Activated T-cell treated with anti-CD3 and anti-CD28 coated beads for 1 hour (primary cell): ENCODE data around the gene HMGCLL1.

ENCODE experiments used
- DNase-seq: peaks from one replicate; pipeline ENCODE4 v3.0.0-alpha.2; 2020; ENCODE audit warnings: low read depth

Gene HMGCLL1

DNA sequence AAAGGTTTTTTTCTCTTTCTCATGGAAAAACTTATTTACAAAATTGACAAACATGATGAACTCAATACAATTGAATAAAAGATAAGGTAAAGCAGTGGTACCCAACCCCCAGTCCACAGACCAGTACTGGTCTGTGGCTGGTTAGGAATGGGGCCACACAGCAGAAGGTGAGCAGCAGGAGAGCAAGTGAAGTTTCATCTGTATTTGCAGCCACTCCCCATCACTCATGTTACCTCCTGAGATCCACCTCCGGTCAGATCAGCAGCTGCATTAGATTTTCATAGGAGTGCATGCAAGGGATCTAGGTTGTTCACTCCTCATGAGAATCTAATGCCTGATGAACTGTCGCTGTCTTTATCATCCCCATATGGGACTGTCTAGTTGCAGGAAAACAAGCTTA, 47.5 kb downstream of the HMGCLL1 start:
- no peak for DNase-seq

DNA sequence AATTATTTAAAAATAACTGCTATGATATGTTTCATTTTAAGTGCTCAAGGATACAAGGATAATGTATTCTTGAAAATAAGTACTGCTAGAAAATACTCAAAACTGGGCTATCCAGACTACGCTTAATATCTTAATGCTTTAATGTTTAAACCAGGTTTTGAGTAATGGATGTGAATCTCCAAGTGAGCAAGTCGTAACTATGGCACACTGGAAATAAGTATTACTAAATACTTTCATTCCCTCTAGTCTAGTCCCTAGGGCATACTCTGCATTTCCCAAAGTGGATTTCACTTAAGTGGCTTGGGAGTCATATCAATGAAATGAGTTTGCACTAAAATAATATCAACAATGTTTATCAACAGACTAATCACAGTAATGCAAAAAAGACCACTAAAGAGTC, 48.1 kb downstream of the HMGCLL1 start:
- DNase-seq: no peak

DNA sequence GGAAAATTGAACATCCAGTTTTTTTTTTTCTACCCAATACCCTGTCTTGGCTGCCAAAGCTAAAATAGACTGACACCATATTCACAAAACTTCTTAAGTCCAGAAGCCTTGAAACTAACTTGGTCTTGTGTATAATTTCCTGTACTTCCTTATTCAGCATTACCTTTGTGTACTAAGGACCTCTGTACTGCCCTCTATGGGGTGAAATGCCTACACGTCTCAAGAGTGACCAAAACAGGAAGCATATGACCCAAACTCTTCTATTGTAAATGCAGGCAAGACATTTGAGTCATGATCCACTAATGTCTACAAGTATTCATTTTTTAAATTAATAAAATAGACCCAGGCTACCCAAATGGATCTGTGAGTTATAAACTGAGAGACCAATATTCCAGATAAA, 50.4 kb downstream of the HMGCLL1 start:
- DNase-seq: no peak

DNA sequence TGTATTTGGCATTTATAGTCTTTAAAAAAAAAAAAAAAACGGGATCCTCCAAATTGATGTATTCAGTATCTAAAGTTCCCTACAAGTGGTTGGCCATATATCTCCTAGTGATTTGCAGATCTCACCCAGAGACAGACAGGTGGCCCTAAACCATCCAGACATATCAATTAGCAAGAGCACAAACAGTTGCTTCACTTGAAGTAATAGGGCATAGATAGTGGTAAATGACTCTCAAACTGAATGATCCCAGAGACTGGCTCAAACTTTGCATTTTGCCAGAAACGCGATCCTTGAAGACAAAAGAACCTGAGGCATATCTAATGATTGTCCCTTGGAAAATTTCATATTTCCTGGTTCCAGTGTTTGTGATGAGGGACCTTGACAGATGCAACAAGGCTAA, 54.6 kb downstream of the HMGCLL1 start:
- DNase-seq: no peak

DNA sequence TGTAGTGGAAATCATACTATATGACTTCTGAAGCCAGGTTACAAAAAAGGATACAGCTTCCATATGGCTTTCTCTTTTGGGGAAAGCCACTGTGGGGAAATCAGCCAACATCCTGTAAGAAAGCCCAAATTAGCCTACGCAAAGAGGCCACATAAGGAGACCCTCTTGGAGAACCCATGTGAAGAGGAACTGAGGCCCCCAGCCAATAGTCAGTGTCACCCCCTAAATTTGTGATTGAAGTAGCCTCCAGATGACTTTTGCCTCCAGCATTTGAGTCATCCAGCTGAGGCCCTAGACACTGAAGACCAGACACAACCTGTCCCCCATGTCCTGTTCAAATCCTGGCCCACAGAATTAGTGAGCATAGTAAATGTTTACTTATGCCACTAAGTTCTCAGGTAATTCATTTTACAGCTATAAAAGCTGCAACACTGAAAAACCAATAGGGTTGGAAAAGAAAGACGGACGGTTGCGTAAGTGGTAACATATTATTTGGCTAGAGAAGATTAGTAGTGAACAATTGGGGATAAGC, 60.4 kb downstream of the HMGCLL1 start:
- no peak for DNase-seq

DNA sequence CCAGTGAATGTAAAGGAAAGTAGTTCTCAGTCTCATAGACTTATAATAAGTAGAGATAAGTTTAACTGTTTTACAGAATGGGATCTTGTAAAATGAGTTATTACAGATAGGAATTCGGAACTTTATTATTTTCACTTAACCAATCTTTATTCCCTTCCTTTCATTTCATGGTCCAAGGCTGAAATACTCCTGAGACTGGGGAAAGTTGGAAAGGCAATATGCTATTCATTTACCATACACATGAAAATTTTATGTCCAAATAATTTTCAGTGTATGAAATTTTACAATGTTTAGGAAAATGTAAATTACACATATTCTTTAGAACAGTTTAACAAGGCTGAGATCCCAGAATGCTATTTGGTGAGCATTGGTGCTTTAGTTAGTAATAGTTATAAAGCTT, 62.3 kb downstream of the HMGCLL1 start:
- no peak for DNase-seq

DNA sequence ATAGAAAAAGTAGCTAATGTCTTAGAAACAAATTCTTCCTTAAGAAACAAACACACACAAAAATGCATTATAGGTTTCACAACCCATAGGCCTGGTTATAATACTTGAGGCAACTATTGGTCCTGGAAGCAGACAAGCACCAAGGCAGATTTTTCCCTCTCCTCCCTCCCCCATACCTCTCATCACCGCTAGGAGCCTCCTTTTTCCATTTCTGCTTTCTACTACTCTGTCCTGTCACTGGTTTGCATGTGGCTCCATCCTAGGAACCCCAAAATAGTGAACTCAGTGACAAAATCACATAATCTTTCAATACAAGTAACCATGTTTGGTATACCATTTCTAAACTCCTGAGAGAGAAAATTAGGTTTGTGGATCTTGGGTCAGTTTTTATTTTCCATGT, 66.1 kb downstream of the HMGCLL1 start:
- no peak for DNase-seq

DNA sequence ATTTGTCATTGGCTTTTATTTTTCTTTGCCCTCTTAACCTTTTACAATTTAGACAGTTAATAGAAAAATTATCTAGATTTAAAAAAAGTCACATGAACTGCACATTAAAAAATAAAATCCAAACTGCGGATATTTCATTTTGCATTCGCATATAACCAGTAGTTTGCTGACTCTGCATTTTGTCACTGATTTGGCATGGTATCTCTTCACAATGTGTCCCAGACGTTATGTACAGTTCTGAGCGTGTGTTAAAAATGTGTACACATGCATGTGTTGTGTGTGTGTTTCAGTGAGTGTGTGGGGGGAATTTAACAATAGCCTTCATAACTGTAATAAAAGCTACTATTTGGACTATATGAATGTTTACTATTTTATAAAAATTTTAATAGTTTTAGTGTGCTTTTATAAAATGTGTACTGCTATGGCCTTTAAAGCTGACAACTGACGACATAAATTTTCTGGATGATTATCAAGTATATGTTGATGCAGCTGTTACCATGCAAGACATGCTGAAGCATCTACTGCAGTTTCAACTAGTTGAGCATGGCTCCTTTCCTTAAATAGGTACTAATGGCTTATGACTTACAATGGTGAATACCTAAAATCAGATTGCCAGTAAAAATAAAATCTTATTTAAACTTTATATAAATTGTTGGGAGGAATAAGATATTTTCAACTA, 67.7 kb downstream of the HMGCLL1 start:
- no peak for DNase-seq

DNA sequence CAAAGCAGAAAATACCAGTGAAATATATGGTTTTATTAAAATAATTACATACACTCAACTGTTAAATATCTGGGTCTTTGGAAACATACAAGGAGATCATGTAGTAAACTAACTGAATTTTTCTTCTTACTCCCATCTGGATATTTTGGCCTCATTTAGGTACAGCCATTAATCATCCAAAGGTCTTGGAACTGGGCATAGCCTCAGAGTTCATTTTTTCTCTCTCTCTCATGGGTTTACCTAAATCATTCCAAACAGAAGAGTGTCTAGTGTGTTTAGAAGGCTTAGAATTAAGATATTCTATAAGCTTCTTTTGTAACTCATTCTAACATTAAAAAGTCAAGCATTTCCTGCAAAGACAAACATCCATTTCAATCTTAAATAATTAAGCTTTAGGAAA, 79.4 kb downstream of the HMGCLL1 start:
- no peak for DNase-seq

DNA sequence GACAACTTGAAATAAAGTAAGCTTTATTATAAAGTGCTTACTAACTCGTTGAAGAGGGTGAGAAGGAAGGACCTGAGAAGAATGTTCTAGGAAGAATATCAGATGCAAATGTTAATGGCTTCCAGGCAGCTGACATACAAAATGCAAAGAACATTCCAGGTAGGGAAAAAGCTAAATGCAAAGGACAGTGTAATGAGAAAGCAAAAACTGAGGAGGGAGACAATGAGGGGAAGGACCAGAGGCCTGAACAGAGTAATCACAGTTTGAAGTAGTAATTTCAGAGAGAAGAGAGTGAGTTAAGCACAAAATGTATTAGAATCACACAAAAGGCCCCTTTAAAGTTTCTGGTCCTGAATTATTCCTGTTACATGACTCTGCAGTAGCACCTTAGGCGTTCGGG, 81.3 kb downstream of the HMGCLL1 start:
- DNase-seq: no peak

DNA sequence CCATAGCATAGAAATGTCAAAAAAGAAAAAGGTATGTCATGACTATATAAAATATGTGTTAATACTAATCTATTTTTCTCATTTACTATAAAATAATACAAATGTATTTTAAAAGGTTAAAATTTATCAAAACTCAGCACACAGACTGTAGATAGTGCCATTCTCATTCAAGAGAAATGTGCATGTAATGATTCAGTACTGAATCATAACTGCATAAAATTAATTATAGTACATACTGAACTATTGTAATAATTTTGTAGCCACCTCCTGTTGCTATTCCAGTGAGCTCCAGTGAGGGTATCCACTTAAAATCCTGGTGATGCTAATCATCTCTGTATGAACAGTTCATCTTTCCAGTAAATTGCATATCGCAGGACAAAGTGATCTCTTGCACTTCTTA, 82.8 kb downstream of the HMGCLL1 start:
- no peak for DNase-seq

DNA sequence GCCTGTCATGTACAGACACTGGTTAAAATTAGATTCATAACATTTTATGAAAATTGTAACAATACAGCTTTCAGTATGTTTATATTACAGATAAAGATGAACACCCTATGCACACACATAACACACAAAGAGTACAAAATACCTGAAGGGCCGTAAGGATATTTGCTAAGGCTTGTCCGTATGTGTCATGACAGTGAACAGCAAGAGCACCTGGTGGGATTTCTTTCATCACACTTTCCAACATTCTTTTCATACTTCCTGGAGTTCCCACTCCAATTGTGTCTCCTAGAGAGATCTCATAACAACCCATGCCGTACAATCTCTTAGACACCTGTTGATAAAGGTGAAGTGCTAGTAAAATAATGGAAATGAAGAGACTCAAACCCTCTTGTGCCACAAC, 83.7 kb downstream of the HMGCLL1 start:
- DNase-seq: no peak

DNA sequence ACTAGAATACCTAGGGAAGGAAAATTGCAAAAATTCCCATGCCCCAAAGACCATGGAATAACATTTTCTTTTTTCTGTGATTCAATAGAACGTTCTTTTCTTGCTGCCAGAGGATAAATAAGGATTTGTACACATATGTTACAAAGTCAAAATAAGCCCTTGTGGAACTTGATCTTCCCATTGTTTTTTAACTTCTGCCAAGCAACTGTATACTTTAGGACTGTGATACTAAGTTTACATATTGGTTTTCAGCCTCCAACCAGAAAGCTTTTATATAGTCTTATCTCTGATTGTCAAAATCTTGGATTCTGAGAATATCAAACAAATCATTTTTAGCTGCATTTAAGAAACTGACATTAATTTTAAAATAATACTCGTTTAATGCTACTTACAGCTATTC, 84.6 kb downstream of the HMGCLL1 start:
- no peak for DNase-seq

DNA sequence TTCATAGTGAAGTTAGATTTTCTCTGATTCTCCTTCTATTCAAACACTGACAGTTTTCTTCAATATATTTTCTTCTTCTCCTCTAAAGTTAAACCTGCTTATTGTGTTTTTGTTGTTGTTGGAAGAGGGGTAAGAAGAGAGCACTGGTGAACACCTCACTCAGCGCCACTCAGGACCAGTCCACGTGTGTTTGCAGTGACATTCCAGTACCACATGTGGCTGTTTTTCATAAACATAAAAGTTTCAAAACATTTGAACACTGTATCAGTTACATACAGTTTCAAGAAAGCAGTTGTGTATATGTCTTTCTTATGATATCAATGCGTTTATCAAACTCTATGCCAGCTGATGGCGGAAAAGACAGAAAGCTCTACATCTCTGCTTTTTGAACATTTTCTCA, 86.7 kb downstream of the HMGCLL1 start:
- no peak for DNase-seq

DNA sequence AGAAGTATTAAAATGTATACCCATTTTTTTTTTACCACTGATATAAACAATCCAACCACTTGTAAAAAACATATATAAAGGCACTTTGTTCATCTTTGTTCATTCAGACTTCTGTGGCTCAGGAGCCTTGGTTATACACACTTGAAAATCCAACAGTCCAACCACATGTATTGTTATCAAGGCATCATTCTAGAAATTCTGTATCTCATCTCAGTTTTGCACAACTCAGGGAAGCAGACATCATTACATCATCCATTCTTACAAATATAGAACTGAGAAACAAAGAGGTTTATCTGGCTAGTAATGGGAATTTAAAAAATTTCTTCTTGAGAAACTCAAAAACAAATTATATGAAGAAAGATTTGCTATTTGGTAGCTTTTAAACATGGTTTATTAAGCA, 88.1 kb downstream of the HMGCLL1 start:
- no peak for DNase-seq

DNA sequence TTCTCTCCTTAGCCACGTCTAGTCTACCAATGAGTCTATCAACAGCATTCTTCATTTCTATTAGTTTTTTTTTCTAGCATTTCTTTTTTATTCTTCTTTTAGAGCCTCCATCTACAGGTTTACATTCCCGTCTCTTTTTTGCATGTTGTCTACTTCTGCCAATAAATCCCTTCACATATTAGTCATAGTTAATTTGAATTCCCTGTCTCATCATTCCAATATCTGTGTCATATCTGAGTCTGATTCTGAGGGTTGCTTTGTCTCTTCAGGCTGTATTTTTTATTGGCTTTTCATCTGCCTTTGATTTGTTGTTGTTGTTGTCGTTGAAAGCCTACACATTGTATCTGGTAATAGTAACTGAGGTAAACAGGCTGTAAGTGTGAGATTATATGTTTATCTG, 104.6 kb downstream of the HMGCLL1 start:
- no peak for DNase-seq

DNA sequence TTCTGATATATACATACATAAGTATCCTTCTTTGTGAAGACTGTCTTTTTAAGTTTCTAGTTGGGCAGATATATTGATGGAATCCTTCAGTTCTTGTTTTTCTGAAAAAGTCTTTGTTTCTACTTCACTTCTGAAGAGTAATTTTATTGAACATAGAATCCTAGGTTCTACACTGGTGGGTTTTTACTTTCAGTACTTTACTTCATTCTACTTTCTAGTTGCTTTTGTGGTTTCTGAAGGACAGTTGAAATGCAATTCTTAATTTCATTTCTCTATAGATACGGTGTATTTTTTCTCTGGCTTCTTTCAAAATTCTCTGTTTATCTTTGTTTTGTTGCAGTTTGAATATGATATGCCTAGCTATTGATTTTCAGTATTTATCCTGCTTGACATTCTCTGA, 105.3 kb downstream of the HMGCLL1 start:
- no peak for DNase-seq

DNA sequence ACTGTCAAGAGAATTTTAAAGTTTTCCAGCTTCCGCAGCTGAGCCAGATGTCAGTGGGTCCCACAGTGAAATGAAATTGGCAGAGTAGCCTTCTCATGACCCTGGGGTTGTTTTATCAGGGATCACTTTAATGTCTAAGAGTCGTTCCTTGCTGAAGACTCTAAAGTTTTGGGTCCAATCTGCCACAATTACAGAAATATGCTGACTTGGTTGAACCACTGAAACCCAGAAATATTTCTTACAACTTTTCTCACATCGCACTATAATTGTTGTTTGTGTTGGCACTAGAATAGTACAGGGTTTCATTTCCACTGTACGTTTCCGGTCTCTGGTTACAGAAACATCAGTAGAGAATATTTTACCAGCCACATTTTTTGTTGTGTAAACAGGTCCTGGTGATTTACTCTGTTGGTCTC, 109.0 kb downstream of the HMGCLL1 start:
- no peak for DNase-seq

DNA sequence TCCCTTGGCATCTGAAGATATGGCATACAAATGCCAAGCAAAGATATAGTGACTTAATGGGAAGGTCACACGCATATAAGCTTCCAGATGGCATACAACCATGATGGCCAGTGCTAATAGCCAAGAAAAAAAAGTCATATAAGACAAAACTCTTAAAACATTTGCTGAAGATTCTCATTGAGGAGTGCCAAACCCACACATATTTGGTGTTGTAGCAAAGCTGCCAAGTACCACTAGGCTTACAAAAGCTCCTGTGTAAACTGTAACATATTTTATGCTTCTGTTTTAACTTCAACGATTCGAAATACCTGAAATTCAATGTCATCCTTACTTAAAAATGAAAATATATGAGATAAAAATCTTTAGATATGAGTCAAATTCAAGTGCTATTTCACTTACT, 123.0 kb downstream of the HMGCLL1 start:
- DNase-seq: no peak

DNA sequence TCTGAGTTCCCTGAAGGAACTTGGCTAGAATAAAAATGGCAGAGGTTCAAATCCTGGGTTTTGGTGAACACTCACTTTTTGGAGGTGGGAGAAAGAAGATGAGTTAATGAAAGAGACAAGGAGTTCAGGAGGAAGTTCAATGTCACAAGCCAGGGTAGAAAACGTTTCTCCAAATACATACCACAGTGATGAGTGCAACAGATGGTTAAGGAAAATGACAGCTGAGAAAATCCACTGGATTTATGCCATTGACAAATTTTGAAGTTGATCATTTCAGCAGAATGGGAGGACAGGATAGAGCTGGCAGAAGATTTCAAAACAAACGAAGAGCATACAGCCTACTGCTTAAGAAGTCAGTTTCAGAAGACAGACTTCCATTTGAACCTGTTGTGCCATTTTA, 129.0 kb downstream of the HMGCLL1 start:
- DNase-seq: no peak

DNA sequence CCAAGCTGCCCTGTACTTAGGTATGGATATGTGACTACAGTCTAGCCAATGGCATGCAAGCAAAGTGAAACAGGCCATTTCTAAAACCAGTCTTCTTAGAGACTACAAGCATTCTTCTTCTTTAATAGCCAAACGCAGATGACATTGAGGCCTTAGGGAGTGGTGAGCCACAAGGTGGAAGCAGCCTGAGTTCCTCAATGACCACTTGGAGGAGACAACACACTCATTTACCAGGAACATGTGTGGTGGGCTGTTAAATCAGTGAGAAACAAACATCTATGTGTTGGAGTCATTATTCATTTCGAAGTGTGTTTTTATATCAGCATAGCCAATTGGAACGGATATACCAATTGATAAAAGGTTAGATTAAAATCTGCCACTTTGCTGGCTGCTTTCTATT, 129.8 kb downstream of the HMGCLL1 start:
- DNase-seq: no peak

DNA sequence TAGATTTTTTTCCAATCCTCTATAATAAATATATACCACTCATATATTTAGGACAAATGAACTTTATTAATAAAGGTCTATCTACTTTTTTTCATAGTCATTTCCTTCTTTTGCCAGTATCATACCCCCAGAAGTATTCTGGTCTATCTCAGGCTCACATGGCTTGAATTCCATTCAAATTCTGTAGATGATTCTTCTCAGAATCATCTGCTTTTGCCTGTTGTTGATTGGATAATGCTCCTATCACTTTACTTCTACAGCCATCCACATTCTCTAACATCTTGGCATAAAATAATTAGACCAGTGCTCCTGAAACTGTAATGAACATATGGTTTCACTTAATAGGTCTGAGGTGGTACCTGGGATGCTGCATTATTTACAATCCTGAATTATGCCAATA, 130.5 kb downstream of the HMGCLL1 start:
- DNase-seq: no peak

DNA sequence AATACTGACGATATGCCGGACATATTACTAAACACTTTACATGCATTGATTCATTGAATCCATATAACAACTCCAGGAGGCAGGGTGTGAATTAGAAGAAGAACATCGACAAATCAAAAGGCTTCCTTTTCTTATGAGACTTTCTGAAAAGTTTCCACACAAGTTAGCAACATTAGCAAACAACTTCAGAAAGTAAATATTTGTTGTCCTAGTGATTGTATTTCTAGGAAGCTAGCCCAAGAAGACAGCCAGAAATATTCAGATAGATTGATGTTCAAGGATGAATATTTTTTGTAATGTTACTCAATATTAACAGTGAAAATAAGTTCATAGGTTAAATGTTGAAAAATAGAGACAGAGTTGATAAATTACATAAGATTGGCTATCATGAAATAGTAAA, 131.1 kb downstream of the HMGCLL1 start:
- DNase-seq: no peak

DNA sequence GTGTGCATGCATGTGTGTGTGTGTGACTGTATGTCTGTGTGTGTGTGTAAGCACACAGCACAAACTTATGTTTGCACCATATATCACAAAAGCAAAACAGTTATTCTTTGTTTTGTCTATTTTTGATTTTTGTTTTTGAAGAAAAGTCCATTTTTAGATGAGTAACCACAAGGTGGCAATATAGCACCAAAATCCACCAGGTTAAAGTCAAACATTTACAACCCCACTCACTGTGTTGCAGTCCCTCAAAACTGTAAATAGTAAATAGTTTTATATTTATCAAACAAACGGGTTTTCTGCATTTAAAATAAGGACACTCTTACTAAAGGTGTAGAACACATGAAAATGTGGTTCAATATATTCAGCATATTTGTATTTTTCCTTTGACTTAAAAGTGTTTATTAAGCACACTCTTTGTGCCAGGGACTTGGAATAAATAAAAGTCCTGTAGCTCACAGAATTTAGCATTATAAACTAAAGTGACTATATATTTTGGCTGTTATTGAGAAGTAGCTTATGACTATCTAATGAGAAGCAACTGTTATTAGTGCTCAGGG, 133.3 kb downstream of the HMGCLL1 start:
- no peak for DNase-seq
